ENCODE measurements around the gene SYT9. TPM values are rescaled to one million over a fixed set of nuclear protein-coding genes. Genes with fewer than 3 reads are reported as not detected.

The SYT9 gene
- total RNA-seq, 4 donors from 2014 or later: 0.14 to 0.16 TPM; not detected in 2

DNA sequence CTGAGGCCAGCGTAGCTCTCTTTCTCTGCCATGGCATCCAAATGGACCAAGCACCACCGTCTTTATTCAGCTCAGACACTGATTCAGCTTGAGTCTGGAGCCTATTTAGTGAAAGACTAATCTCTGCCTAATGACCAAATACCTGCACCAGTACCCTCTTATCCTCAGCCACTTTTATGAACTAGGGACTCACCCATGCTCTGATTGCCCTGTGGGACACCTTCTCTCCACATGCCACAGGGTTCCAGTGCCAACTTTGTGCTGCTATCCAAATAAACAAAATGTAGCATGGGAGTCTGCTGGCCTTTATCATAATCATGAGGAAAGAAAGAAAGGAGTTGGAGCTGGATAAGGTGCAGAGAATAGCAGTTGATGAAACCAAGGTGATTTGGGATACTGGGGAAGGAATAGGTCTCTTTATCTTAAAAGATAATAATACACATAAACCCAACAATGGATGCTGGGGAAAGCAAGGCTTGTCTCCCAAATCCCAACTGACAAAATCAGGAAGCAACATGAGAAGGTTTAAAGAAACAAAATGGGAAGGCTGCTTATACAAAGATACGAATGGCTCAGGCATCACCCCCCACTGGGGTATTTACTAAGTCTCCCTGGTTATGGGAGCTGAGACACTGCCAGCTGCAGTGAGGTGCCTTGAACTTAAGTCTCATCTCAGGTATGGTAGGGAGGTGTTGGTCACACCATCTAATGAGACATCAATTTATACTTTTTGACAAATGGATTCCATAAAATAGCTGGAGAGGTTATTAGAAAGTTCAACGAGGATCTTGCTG lies 63.3 kb downstream of the SYT9 start:
- TF ChIP-seq POLR2AphosphoS5 (IDR thresholded peaks at IDR 0.05): no peak
- intact Hi-C loops (cut with DNase I; ENCODE audit: low total_unique reads) (no loop called here), in situ Hi-C loops (cut with MboI; ENCODE audit: low pct_ligation_motif_present in 1 of 4, low pct_unique_long_range_greater_than_20kb in 1 of 4, low sequenced_read_pairs in 3 of 4) (no loop called here)
- H3K27me3 ChIP-seq: no peaks in the 10 kb centered on the region
- no peaks in the 10 kb centered on the region for H3K4me1 ChIP-seq
- 75 to 81% methylated on average over 3 to 4 of the region's 4 CpGs for WGBS, 2 donors (ENCODE audit: low coverage in 1 of 2)
- H3K4me3 ChIP-seq: no peak overlapping the region
- no peaks in the 10 kb centered on the region for H3K9me3 ChIP-seq
- DNase-seq: no peak
- H3K36me3 ChIP-seq: no peaks in the 10 kb centered on the region
- no peak overlapping the region for H3K27ac ChIP-seq

GRCh38 chr11:7319501-7319900 lies 67.8 kb downstream of the SYT9 start:
- Histone ChIP-seq H3K36me3 (no peaks in the 10 kb centered on the region), H3K4me3 (no peak overlapping the region), H3K4me1 (no peaks in the 10 kb centered on the region), H3K9me3 (no peaks in the 10 kb centered on the region), H3K27me3 (no peaks in the 10 kb centered on the region), H3K27ac (no peak overlapping the region)
- 43 to 71% methylated on average over 2 of the region's 2 CpGs for WGBS, 2 donors (ENCODE audit: low coverage in 1 of 2)
- DNase-seq: no peak
- no peak for TF ChIP-seq POLR2AphosphoS5 (IDR thresholded peaks at IDR 0.05)
- TF ChIP-seq, protein P1, sequence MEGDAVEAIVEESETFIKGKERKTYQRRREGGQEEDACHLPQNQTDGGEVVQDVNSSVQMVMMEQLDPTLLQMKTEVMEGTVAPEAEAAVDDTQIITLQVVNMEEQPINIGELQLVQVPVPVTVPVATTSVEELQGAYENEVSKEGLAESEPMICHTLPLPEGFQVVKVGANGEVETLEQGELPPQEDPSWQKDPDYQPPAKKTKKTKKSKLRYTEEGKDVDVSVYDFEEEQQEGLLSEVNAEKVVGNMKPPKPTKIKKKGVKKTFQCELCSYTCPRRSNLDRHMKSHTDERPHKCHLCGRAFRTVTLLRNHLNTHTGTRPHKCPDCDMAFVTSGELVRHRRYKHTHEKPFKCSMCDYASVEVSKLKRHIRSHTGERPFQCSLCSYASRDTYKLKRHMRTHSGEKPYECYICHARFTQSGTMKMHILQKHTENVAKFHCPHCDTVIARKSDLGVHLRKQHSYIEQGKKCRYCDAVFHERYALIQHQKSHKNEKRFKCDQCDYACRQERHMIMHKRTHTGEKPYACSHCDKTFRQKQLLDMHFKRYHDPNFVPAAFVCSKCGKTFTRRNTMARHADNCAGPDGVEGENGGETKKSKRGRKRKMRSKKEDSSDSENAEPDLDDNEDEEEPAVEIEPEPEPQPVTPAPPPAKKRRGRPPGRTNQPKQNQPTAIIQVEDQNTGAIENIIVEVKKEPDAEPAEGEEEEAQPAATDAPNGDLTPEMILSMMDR (IDR thresholded peaks at IDR 0.05): no peak
- TF ChIP-seq POLR2A (IDR thresholded peaks at IDR 0.05): no peak
- no peak for TF ChIP-seq EP300 (IDR thresholded peaks at IDR 0.05; ENCODE audit: low read depth)
- intact Hi-C loops (cut with DNase I; ENCODE audit: low total_unique reads): no loop called here
- in situ Hi-C loops (cut with MboI; ENCODE audit: low pct_ligation_motif_present in 1 of 4, low pct_unique_long_range_greater_than_20kb in 1 of 4, low sequenced_read_pairs in 3 of 4): no loop called here

- intact Hi-C loops (cut with DNase I; ENCODE audit: low total_unique reads): no loop called here
- no peak for TF ChIP-seq EP300 (IDR thresholded peaks at IDR 0.05; ENCODE audit: low read depth)
- no peak for TF ChIP-seq POLR2AphosphoS5 (IDR thresholded peaks at IDR 0.05)
- TF ChIP-seq POLR2A (IDR thresholded peaks at IDR 0.05): no peak
- TF ChIP-seq, protein P1 (IDR thresholded peaks at IDR 0.05): no peak
- in situ Hi-C loops (cut with MboI; ENCODE audit: low pct_ligation_motif_present in 1 of 4, low pct_unique_long_range_greater_than_20kb in 1 of 4, low sequenced_read_pairs in 3 of 4): no loop called here
Observed at GRCh38 chr11:7320306-7320705, 68.6 kb downstream of the SYT9 start.

DNA sequence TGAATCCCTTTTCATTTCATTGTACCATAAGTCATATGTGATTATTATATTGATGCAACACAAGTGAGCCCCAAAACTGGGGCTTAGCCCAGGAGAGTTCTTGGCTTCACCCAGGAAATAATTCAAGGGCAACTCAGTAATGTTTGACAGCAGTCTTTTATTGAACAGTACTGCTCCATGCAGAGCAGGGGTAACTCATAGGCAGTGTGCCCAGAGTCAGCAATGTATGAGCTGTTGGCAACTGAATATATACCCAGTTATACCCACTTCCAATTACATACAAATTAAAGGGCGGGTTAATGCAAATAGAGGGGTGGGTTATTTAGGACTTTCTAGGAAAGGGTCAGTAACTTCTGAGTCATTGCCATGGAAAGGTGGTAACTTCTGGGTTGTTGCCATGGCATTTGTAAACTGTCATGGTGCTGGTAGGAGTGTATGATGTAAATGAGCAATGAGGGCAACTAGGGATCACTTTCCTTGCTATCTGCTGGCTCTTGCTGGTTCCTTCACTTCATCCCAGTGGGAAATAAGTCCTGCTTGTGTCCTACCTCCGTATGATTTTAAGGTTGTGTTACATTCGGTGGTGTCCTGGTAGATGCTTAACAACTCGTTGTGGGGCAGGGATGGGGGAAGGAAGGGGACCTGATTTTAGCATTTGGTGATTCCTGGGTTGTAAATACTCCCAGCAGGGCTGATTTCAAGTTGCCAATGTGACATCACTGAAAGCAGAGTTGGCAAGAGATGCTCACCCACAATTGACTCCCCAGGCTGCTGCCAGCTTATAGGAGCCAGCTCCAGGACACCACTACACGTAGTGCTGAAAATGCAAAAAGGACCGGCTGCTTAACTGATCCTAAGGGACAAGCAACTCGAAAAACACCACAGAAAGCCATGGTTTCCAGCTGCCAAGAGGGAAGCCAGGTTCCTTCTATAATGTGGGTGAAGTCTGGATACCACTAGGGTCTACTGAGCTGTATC lies 70.1 kb downstream of the SYT9 start:
- in situ Hi-C loops (cut with MboI; ENCODE audit: low pct_ligation_motif_present in 1 of 4, low pct_unique_long_range_greater_than_20kb in 1 of 4, low sequenced_read_pairs in 3 of 4): no loop called here
- H3K4me3 ChIP-seq: no peak overlapping the region
- TF ChIP-seq POLR2AphosphoS5 (IDR thresholded peaks at IDR 0.05) (no peak), EP300 (IDR thresholded peaks at IDR 0.05; ENCODE audit: low read depth) (no peak), POLR2A (IDR thresholded peaks at IDR 0.05) (no peak)
- TF ChIP-seq, protein P1 (IDR thresholded peaks at IDR 0.05): no peak
- no peaks in the 10 kb centered on the region for H3K9me3 ChIP-seq
- intact Hi-C loops (cut with DNase I; ENCODE audit: low total_unique reads): no loop called here
- H3K27ac ChIP-seq: no peak overlapping the region
- no peaks in the 10 kb centered on the region for H3K36me3 ChIP-seq
- H3K4me1 ChIP-seq: no peaks in the 10 kb centered on the region
- H3K27me3 ChIP-seq: no peaks in the 10 kb centered on the region
- no peak for DNase-seq
- WGBS, 2 donors (ENCODE audit: low coverage in 1 of 2): 58 to 80% methylated on average over 1 to 7 of the region's 7 CpGs

More at GRCh38 chr11:7320306-7320705, 68.6 kb downstream of the SYT9 start:
- H3K27me3 ChIP-seq: no peaks in the 10 kb centered on the region
- DNase-seq: no peak
- H3K9me3 ChIP-seq: no peaks in the 10 kb centered on the region
- no peaks in the 10 kb centered on the region for H3K4me1 ChIP-seq
- no peaks in the 10 kb centered on the region for H3K36me3 ChIP-seq
- no peak overlapping the region for H3K4me3 ChIP-seq
- H3K27ac ChIP-seq: no peak overlapping the region
